Kidney epithelial cell (primary cell): ENCODE measurements around the gene DNAH14. TPM values are rescaled to one million over a fixed set of nuclear protein-coding genes. Genes with fewer than 3 reads are reported as not detected.
"Not testable (repeated sequence)": the region's sequence is repeated elsewhere in the genome, so short reads cannot be mapped to it uniquely, and the experiment has no call there.

ENCODE experiments used
- DNase-seq: peaks from one replicate; pipeline ENCODE4 v3.0.0-alpha.2; 2010; ENCODE audit warnings: low read depth
- H3K27me3 ChIP-seq: 2 replicates; pipeline ENCODE4 v1.6.0; 2011; ENCODE audit warnings: low read length; ENCODE audit not compliant: control insufficient read depth, insufficient read depth
- H3K36me3 ChIP-seq: 2 replicates; pipeline ENCODE4 v1.5.1; 2011; ENCODE audit warnings: low read length; ENCODE audit not compliant: control insufficient read depth, insufficient read depth
- H3K4me3 ChIP-seq: 2 replicates; pipeline ENCODE4 v1.5.1; 2011; ENCODE audit warnings: low read depth, mild to moderate bottlenecking, control low read depth, low read length
- total RNA-seq: library from RNA; depleted of rRNA; stranded (reverse); fragments of >200 nt; gene quantifications from 2 replicates; pipeline ENCODE4 v1.2.3, GENCODE V29; 2015
- TF ChIP-seq, protein P1 (sequence below): IDR thresholded peaks from 2 replicates; pipeline ENCODE4 v1.5.1; 2011; ENCODE audit warnings: mild to moderate bottlenecking, moderate library complexity, low read length, control low read depth, inconsistent platforms; ENCODE audit not compliant: insufficient read depth, poor library complexity, severe bottlenecking

The DNAH14 gene
- total RNA-seq, 1 donor from 2014 or later: 30.8 TPM

DNA sequence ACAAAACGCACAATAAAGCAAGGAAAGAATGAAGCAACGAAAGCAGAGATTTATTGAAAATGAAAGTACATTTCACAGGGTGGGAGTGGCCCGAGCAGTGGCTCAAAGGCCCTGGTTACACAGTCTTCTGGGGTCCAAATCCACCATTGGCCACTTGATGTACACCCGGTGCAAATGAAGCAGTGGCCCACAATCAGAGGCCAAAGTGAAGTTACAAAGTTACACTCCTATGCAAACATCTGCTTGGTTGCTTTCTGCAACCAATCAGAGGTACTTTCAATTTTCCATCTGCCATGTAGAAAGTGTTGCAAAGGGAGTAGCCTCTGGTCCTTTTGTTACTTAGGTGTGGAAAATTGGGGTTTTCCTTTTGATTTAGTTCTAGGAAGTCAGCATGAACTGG is 10.0 kb upstream of the DNAH14 start:
- Histone ChIP-seq H3K36me3 (no peaks in the 10 kb centered on the region), H3K4me3 (no peak overlapping the region), H3K27me3 (no peaks in the 10 kb centered on the region)
- TF ChIP-seq, protein P1, sequence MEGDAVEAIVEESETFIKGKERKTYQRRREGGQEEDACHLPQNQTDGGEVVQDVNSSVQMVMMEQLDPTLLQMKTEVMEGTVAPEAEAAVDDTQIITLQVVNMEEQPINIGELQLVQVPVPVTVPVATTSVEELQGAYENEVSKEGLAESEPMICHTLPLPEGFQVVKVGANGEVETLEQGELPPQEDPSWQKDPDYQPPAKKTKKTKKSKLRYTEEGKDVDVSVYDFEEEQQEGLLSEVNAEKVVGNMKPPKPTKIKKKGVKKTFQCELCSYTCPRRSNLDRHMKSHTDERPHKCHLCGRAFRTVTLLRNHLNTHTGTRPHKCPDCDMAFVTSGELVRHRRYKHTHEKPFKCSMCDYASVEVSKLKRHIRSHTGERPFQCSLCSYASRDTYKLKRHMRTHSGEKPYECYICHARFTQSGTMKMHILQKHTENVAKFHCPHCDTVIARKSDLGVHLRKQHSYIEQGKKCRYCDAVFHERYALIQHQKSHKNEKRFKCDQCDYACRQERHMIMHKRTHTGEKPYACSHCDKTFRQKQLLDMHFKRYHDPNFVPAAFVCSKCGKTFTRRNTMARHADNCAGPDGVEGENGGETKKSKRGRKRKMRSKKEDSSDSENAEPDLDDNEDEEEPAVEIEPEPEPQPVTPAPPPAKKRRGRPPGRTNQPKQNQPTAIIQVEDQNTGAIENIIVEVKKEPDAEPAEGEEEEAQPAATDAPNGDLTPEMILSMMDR: no peak
- no peak for DNase-seq

DNA sequence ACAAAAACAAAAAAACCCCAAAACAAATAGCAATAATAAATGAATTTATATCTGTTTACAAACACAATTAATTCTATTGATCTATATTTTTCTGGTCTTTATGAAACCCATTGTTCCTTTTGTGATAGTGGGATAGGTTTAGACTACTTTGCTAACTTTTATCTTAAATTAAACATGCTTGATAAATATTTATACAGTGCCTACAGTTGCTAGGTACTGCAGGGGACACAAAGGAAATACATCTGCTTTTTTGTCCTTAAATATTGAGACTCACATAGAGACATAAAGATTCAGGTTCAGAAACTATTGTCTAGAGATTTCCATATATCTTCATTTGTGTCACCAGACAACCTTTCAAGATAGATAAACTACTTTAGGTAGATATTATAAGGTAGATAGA is 8.5 kb upstream of the DNAH14 start:
- H3K4me3 ChIP-seq: no peak overlapping the region
- TF ChIP-seq, protein P1: no peak
- no peaks in the 10 kb centered on the region for H3K27me3 ChIP-seq
- DNase-seq: no peak
- H3K36me3 ChIP-seq: no peaks in the 10 kb centered on the region

DNA sequence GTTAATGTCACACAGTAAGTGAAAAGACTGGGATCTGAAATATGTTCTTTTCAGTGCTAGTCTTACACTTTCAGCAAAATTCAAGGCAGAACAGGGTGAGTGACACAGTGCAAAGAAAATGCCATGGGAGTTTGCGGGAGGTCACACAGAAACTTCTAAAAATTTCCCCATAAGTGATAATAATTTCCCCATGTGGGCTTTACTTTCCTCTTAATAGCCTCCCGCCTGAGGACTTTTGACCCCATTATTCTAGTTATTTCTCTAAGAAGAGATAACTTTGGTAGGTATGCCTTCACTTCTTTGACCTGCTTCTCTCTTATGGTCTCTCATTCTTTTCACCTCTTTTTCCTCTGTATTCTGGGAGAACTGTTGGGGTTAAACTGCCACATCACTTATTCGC is 8.1 kb upstream of the DNAH14 start:
- no peaks in the 10 kb centered on the region for H3K27me3 ChIP-seq
- H3K4me3 ChIP-seq: no peak overlapping the region
- DNase-seq: no peak
- TF ChIP-seq, protein P1: no peak
- H3K36me3 ChIP-seq: no peaks in the 10 kb centered on the region

DNA sequence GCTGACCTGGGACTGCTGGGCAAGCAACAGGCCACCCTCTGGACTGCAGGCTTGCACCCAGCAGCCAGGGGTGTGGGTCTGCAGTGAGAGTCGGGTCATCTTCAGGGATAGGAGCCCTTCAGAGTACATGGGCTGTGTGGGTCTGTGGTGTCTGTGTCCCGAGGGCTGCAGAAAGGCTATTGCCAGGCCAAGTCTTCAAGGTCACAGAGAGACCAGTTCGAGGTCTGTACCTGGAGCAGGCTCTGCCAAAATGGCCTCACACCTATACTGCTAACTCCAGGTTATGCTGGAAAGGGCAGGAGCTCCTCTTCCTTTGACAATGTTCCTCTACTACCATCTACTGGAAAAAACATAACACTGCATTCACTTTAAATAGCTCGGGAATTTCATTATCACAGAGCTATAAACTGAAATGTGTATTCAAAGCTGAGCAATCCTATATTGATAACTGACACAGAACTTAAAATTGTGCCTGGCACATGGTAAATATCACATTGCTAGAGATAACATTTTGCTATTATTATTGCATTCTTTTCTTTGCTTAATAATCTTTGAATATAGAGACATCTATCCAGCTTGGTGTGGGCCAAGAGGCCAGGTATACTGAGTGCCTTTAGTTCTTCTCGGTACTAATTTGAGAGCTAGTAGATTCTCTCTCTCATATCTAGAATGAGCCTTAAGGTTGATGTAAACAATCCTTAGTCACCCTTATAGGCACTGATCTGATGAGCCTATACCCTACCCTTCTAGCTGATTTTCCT is 6.9 kb upstream of the DNAH14 start:
- no peak for DNase-seq
- TF ChIP-seq, protein P1: peak; percentile 74
- Histone ChIP-seq H3K27me3 (no peaks in the 10 kb centered on the region), H3K36me3 (no peaks in the 10 kb centered on the region), H3K4me3 (no peak overlapping the region)

DNA sequence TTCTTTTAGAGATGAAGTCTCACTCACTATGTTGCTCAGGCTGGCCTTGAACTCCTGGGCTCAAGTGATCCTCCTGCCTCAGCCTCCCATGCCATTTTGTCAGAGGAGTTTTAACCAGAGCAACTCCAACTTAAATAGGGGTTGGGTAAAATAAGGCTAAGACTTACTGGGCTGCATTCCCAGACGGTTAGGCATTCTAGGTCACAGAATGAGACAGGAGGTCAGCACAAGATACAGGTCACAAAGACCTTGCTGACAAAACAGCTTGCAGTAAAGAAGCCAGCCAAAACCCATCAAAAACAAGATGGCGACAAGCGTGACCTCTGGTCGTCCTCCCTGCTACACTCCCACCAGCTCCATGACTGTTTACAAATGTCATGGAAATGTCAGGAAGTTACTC is 5.7 kb upstream of the DNAH14 start:
- Histone ChIP-seq H3K36me3 (no peaks in the 10 kb centered on the region), H3K27me3 (no peaks in the 10 kb centered on the region), H3K4me3 (no peak overlapping the region)
- TF ChIP-seq, protein P1: no peak
- DNase-seq: no peak

DNA sequence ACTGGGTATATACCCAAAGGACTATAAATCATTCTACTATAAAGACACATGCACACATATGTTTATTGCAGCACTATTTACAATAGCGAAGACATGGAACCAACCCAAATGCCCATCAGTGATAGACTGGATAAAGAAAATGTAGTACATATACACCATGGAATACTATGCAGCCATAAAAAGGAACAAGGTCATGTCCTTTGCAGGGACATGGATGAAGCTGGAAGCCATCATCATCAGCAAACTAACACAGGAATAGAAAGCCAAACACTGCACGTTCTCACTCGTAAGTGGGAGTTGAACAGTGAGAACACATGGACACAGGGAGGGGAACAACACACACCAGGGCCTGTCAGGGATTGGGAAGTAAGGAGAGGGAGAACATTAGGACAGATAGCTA is 1.8 kb upstream of the DNAH14 start:
- H3K4me3 ChIP-seq, H3K36me3 ChIP-seq, H3K27me3 ChIP-seq, DNase-seq: not testable (repeated sequence)
